Fibroblast of peridontal ligament (primary cell): ENCODE results near the gene MACROH2A1.

ENCODE experiments used
- DNase-seq: peaks from one replicate; pipeline ENCODE4 v3.0.0-alpha.2; 2010; ENCODE audit errors: extremely low read depth

MACROH2A1 gene

DNA sequence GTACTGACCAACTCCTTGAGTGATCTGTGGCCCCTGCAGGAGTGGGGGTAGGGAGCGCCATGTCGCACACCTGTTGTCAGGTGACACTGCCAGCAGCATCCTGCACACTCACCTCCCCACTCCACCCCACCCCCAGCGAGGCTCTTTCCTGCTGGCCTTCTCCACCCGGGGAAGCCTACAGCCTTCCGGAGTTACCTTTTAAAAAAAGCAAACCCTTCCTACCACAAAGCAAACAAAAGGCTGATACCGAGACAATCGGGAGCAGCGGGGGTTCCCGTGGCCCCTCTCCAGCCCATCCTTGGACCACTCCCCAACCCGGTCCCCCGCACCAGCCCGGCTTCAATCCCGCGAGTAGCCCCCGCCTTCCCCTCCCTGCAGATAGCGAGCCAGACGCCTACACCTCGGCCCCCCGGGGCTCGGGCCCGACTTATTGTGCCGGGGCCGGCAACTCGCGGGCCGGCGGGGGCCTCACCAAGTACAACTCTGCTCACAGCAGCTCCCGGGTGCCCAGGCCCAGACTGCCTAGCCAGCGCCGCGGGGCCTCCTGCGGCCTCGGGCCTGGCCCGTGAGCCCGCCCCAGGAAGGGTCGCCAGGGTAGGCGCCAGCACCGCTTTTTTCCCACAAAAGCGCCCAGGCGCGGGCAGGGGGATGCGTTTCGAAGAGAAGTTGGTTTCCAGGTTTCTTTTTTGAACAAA lies 724 bp downstream of the MACROH2A1 start:
- no peak for DNase-seq

DNA sequence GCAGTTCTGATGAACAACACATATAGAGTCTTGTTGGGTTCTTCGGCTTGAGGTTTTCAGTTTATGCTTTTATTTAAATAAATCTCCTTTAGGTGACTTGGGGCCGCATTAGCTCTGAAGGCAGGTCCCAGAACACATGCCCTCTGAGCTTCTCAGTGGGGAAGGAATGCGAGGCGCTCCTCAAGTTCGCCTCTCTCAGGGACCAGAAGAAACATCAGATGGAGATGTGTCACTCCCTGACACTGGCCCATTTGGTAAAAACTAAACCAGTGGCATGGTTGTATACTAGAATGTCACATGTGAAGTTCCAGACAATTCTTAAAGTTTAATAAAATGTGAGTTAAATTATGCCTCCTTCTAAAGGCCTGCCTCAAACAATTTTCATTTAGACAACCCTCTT lies 1.9 kb downstream of the MACROH2A1 start:
- DNase-seq = no peak

DNA sequence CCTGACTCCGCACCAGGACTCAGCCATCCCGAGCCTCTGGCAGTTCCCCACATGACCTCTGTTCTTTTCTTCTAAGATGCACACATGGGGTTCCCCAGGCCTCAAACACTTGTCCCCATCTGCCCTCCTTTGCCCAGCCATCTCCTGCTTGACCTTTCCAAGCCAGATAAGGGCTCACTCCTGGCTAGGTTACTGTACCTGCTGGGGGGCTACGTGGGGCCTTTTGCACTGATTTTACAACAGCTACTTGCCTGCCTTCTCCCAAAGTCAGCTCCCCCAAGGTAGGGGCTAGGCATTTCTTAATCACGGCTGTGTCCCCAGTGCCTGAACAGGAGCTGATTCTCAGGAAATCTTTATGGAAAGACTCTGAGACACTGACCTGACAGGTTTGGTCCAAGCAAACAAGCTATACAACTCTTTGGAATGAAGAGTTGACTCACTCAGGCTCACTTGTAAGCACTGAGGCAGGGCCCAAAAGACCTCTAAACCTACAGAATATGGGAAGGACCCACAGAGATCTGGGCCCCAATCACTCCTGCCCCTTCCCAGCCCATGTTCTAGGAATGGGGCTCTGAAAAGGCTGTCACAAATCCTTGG lies 2.5 kb downstream of the MACROH2A1 start:
- no peak for DNase-seq

DNA sequence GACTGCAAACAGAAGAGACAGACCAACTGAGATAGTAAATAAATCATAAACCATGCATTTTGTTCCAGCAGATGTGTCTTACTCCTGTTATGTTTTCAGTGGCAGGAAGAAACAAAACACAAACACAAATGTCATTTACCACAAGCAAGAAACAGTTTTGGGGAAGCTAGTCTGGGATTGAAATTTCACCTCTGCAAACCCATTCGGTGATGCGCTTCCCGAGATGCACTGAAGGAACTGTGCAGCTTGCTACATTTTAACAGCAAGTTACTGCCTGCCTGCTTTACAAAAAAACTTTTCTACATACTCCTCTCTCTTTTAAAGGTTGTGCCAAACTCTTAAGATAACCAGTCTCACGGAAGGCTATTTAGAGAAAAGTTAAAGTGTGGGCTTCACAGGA lies 3.2 kb downstream of the MACROH2A1 start:
- DNase-seq = no peak

DNA sequence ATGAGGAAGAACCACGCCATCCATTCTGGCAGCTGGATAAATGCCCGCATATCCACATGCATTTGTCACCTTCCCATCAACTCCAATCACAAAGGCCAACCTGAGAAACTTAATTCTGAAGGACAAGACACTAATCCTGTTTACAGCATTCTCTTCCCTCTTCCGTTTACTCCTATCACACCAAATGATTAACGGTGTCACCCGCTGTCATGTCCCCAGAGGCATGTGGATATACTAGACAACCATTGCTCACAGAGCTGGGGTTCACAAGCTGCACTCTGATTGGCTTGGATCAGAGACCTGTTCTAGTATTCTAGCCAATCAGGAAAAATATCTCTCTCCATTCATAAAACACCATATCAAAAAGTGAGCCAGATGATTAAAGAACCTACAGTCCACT lies 3.6 kb downstream of the MACROH2A1 start:
- DNase-seq = no peak

DNA sequence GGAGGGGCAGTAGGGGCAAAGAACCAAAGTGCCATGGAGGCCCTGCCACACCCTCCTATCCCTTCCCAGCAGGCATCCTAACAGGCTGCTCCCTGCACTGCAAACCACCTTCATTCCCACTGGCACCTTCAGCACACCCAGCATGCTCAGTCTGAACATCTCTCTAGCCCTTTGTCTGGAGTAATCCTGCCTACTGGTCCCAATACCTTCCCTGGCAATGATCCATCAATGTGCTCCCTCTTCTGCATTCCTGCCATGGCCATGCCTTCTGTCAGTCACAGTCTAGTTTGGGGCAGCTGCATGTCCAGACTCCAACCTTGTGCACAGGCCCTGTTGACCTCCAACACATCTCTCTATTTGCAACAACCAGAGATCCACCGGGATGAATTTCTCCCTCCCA lies 4.9 kb downstream of the MACROH2A1 start:
- no peak for DNase-seq

DNA sequence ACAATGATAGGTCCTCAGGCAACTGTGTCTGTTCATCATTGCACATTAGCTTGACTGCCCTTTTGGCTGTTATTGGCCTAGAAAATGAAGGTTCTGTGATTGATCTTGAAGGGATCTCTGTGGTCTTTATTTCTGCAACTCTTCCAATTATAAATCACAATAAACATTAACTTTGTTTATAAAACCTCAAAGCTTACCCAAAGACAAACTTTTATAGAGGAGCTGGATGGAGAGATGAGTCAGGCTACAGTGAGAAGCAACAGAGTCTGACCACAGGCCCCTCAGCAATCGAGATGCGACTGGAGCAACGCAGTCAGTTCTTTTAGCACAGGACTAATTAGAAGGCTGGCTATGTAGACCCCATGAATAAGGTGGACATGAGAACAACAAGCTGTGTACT lies 5.3 kb downstream of the MACROH2A1 start:
- DNase-seq = peak; percentile 67

DNA sequence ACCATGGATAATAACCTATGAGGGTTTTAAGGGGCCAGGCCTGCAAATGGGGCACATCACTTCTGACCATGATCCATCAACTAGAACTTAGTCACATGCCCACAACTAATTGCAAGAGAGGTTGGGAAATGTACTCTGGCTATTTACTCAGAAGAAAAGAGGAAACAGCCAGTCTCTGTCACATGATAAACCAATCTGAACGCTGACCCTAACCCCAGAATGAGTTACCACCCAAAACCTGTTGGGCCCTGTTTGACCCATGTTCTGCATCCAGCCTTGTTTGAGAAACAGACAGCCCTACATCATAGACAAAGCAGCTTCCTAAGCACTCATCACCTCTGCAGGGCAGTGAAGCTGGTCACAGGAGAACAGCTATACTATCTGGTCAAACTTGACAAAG lies 5.8 kb downstream of the MACROH2A1 start:
- DNase-seq = no peak

DNA sequence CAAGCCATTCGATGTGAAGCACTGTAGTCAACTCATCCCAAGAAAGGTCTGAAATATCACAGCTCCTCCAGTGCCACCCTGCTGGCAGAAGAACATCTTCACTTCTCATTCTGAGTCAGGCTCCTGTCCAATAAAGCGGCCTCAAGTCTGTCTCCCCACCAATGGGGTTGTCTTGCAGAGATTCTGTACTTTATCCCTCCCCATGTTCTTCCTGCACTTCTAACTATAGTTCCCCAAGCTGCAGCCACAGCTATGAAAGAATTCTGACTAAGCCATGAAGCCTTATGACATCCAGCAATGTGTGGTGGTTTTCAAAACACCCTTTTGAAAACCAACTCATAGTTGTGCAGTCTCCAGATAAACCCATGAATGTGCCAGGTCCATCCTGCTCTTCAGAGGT lies 6.8 kb downstream of the MACROH2A1 start:
- DNase-seq = peak; percentile 89

DNA sequence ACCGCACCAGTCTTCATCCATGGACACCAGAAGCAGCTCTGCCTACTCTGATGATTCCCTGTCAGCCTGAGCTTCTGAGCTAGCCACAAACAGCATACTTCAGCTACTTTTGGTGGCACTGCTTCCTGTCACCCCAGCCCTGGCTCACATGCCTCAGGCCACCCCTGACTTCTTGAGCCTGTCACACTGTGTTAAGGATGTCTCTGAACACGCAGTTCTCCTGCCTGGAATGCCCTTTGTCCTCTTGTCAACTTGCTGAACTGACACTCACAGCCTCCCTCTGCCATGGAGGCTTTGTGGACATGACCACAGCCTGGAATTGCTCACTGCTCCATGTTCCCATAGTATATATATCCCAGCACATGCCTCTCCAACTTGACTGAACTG lies 7.2 kb downstream of the MACROH2A1 start:
- DNase-seq = no peak

DNA sequence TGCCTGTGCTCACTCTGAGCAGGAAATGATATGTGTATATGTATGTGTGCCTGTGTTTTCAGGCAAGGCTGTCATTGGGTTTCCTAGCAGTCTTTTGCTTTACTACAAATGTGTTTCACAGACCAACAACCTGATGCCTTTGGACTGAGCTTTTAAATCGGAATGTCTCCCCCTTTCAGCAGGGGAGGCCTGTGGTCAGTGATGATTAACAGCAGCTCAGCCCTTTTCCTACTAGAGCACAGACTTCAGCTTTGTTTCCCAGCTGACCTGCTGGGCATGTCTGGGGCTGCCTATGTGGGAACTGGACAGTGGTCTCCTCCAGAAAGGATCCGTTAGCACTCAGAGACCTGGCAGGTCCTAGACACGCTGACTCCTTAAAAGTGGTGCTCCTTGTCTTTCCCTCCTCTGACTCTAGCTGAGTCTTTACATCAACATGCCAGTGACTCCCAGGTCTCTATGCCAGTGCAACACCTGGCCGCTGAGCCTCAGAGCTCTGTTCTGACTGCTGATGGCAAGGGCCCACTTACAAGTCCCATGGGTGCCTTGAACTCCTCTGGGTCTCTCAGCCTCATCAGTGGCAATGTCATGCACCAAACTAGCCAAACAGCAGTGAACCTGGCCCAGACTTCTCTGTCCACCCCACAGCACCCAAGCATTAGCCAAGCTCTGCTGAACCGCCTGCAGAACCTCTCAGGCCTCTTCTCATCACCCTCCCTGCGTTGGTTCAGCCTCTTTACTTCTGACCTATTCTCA lies 7.7 kb downstream of the MACROH2A1 start:
- peak; percentile 93 for DNase-seq

DNA sequence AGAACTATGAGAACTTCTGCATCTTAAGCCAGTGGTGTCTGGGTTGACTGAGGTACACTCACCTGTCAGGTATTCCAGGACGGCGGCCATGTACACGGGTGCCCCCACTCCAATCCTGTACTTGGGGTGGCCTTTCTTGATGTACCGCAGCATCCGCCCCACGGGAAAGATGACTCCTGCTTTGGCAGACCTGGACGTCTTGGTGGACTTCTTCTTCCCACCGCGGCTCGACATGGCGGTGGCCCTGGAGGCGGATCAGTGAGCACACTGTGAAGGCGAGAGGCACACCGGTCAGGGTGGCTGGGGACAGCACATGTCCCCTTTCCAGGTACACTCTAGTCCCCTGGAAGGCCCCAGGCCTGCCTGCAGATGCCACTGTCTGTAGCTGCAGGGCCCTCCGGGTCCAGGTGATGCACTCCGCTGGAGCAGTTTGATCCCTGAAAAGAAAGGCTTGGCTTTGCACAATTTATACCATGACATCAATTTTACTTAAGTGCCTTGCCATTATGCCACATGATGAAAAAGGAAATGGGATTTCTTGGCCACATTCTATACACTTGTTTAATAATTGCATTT lies 10.1 kb downstream of the MACROH2A1 start:
- no peak for DNase-seq

DNA sequence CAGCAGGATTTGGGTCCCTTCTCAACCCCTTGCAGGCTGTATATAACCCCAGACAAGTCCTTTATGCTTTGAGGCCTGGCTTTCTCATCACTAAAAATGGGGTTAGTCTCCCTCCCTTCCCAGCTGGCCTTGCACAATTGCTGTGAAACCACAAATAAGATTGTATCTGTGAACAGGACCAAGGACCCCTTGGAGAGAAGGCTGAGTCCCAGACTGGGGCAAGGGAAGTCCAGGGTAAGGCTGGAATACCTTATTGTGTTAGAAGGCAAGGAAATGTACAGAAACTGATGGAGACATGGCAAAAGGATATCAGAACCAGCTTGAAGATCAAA lies 11.4 kb downstream of the MACROH2A1 start:
- no peak for DNase-seq

DNA sequence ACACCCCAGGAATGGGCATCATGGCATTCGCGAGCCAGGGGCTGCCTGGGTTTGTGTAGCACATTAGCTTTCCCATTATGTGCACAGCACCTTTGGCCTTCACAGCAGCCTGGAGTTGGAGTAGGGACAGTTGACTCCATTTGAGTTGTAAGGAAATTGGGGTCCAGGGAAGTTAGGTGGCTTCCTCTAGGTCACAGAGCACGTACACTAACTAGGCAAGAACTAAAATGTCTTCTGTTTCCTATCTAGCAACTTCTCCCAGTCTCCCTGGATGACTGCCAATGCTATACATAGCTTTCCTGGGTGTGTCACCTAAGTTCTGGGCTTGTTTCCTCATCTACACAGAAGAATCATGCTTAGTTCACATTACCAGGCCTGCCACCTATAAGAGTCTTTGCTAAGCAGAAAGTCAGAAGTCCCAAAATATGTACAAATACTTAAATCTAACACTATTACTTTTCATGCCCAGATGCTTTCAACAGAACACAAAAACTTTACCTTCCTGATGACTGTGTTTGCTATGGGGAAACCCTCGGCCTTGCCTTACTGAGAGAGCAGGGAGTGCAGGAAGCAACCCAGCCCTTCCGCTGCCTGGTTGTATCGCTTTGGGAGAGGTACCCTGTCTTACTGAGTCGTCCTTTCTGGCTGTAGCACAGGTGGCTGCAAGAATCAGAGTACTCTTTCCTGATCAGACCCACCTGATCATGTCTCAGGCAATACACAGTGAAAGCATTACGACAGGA lies 12.0 kb downstream of the MACROH2A1 start:
- DNase-seq = peak; percentile 93

DNA sequence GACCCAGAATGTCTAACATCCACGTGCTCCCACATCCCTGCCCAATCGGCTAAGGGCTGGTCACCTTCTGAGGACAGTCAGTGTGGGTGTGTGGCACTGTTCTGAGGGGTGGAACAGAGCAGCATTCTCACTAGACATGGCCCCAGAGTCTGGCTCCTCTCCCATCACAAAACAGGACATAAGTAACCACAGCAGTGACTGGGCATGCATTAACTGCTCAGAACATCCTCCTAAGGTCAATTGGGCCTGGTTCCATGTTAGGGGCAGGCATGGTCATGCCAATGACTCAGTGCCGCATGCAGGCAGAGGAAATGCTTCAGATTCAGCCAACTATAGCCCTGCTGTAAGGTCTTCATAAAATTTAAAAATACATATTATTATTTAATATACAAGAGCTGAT lies 12.9 kb downstream of the MACROH2A1 start:
- no peak for DNase-seq

DNA sequence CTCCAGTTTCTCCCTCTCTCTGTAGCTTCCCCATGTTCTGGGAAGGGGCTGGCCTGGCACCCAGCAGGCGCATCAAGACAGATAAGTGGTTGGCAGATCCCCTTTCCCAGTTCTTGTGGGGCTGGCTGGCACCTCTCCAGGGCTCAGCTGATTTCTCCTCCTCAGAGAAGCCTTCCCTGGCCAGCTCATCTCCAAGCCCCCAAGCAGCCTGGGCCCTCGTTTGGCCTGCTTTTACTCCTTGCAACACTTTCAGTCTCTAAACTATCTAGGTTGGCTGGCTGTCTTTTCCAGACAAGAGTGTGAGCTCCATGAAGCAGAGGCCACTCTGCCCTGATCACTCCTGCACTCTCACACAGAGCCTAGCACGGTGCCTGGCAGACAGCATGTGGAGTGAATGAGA lies 13.5 kb downstream of the MACROH2A1 start:
- no peak for DNase-seq

DNA sequence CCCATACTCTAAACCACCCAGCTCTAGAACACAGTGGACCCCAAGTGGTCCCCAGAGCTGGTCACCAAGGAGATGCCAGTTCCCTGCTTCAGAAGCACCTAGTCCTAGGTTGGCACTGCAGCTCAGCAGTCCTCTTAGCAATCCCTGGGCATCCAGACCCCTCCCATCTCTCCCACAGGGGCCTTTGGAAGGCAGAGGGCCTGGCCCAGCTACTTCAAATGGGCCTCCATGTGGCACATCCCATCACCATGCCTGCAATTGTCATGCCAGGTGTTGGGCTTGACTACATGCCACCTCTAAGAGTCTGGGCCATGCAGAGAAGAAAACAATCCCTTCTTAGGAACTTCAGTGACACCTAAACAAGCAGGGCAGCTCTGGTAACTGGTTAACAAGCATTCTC lies 14.1 kb downstream of the MACROH2A1 start:
- no peak for DNase-seq

DNA sequence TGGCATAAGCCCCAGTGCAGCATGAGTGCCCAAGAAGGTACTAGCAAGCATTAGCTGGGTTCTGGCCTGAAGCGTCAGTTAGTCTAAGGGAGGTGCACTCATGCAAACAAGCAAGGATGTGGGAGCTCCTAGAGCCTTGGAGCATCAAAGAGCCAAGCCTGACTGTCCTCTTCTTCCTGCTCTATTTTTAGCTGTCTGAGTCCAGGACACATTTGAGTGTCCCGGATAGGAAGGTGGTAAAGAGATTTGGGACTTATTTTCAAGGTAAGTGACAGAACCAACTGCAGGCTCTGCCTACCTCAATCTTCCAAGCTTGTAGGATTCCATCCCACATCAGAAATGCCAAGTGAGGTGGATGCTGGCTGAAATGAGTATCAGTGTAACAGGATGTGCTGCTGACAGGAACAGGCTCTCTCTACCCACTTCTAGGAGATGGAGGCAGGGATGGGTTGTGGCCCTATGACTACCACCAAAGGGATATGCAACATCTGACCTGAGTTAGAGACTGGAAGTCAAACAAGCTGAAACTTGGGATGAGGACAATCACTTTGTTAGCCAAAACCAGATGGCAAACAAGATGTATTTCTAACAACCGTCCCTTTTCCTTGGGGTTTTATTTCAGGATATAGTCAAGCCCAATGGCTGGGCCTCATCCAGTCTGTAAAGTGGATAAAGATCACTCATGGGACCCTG lies 15.1 kb downstream of the MACROH2A1 start:
- no peak for DNase-seq

DNA sequence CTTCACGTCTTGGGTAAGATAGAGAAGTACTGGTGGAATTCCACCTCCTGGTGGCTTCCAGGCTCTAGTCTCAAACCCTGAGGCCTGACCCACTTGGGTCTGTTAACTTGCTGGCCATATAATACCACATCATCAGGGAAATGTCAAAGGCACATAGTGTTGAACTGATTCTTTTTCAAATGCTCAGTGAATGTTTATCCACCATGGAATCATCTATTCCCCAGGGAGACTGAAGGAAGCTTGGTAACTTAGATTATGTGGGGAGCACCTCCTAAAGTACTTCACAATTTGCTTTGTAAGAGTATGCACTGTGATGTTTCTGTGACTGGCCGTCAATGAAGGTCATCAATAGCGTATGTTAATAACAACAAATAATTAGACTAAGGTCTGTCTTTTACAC lies 16.1 kb downstream of the MACROH2A1 start:
- DNase-seq = no peak

DNA sequence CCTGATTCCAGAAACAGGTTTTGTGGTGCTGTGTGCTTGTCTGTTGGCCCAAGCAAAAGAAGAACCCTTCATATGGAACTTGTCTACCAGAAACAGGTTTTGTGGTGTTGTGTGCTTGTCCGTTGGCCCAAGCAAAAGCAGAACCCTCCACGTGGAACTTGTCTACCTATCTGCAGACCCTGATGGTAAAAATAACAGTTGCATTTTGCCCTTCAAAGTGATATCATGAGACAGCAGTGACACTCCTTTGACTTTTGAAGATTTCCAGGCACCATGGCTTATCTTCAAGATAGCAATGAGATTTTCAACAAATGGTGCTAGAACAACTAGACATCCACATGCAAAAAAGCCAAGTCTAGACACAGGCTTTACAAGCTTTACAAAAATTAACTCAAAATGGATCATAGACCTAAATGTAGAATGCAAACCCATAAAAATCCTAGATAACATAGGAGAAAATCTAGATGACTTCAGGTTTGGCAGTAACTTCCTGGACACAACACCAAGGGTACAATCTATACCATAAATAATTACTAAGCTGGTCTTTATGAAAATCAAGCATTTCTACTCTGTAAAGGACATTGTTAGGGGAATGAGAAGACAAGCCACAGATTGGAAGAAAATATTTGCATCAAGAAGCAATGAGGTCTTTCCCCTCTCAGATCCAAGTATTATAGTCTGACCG lies 16.8 kb downstream of the MACROH2A1 start:
- no peak for DNase-seq

DNA sequence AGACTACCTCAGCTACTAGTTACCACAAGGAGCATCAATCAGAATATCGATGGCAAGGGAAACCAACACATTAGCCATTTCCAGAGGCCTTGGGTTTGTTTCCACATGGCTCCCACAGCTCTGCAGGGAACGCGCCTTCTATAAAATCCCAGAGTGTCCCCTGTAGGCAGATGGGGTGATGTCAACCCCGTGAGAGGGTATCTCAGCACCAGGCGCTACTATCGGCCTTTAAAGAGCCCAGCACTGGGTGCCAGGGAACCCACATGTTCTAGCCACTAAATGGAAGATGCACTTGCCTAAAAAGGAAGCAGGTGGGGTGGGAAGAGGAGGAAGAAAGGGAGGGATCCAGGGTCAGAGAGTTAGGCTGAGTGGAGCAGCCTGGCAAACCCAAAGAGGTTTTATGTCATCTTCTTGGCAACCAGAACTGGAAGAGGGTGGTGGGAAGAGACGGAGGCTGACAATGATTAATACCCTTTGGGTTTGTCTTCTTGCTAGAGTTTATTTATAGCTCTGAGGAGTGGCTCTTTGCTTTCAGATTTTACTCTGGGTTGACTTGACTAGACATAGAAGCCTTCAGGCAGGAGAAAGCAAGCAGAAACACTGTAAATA lies 19.9 kb downstream of the MACROH2A1 start:
- peak; percentile 69 for DNase-seq
